ENCODE measurements around the gene SOD3.

SOD3 gene, protein sequence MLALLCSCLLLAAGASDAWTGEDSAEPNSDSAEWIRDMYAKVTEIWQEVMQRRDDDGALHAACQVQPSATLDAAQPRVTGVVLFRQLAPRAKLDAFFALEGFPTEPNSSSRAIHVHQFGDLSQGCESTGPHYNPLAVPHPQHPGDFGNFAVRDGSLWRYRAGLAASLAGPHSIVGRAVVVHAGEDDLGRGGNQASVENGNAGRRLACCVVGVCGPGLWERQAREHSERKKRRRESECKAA

DNA sequence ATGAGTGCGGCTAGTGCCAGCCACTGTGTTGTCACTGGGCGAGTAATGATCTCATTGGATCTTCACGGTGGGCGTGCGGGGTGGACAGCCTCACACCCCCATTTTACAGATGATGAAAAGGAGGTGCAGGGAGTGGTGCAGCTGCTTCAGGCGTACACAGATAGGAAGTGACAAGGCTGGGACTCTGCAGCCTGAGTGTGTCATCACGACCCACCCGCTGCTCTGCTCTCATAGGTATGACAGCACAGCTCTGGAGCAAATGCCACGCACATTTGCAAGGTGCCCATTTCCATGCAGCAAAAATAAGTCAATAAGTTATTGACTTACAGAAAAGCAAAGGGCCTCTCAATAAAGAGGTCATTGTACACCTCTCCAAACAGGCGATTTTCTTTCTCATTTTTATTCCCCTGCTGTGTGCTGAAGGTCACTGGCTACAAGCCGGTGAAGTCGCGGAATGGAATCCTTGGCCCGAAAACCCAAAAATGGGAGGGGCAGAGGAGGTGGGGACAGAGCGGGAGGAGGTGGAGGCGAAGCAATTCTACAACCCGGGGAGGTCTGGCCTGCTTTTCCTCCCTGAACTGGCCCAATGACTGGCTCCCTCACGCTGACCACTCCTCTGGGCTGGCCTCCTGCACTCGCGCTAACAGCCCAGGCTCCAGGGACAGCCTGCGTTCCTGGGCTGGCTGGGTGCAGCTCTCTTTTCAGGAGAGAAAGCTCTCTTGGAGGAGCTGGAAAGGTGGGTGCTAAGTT is at the start of gene SOD3:
TSS of gene SOD3 (plus strand) at position 658 of the 750 bp plus-strand sequence. CDS start 3,949 bp downstream, outside the sequence.
- DNase-seq = no peak

DNA sequence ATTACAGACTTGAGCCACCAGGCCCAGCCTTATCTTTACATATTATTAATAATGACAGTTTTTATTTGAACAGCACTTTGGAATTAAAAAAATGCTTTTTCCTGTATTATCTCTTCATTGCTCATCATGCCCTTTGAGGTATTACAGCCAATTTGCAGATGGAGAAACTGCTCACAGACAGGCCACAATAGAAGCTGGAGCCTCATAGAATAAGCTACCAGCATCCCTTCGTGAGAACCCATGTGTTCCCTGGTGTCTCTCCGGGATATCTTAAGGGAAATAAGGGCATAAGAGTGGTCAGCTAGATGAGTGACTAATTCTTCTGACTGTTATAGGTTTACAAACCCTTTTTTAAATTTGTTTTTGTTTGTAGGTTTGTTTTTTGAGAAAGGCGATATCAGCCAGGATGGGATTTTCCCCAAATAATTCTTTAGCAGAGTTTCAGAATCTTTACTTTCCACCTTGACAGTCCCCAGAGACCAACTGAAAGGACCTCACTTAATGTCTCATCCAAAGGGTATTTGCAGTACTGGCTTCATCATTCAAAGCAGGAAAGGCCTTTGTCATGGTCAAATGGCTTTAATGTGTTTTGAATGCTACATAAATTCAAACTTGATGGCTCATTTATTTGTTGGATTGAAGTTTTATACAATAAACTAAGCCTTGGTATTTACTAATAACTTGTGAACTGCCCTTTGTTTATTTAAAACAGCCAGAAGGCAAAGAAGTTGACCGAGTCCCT is 48.0 kb upstream of the SOD3 start:
- DNase-seq = no peak

- DNase-seq = no peak
These were observed 47.4 kb upstream of the SOD3 start for GRCh38 chr4:24748023-24748422.

DNA sequence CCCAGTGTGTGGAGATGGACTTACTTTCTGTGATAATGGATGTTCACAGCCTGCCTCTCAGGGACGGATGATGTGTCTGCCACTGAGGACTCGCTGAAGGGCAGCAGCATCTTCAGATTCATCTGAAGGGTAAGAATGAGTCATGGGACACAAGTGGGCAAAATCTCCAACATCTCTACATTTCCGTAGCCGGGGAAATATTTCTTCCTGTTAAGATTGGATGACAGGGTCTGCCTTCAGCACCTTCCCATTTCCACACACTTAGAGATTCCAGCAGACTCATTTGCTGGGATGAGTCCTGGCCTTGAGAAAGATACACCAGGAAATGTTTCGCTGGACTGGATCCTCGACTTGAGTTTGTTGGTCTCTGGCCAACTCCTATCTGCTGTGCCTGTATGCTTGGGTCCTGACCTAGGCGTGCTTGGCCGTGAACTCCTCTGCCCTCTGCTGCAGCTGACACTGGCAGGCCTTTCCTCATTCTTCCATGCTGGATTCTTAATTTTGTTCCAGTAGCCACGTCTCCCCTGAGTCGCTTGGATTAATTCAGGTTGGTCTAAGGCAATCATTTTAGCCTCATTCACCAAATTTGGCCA is 46.5 kb upstream of the SOD3 start:
- no peak for DNase-seq

GRCh38 chr4:24750106-24750505 is 45.3 kb upstream of the SOD3 start:
- DNase-seq = no peak

- DNase-seq = no peak
These were observed 43.3 kb upstream of the SOD3 start for GRCh38 chr4:24751926-24752539.

DNA sequence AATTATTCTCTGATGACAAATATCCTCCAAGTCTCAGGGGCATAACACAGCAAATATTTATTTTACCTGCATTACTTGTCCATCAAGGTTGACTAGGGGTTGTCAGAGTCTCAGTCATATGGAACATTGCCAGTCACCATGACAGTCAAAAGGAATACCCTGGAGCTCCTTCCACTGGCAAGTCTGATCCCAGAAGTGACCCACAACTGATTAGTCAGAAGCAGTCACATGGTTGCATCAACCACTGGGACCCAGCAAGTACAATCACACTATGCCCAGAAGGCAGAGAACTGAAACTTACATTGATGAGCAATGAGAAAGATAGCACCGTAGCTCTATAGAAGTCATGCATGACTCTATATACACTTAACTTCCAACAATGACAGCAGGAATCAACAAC is 41.9 kb upstream of the SOD3 start:
- DNase-seq = no peak

- no peak for DNase-seq
These were observed 40.8 kb upstream of the SOD3 start for GRCh38 chr4:24754571-24754970.

- no peak for DNase-seq
These were observed 31.6 kb upstream of the SOD3 start for GRCh38 chr4:24763631-24764297.

DNA sequence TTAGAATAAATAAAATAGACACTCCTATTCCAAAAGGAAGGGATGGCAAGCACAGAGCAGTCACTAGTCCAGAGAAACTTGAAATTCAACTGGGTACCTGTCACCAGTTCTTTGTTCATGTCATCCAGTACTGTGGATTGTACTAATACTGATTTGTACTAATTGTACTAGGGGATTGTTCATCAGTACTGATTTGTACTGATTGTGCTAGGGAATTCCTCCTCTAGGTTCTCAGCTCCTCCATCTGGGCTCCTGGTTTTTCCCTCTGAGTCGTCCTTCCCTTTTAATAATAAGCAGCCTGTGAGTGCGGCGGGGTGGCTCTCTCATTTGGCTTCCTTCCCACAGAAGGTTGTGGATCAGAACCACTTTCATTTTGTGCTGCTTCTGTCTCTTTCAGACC is 31.0 kb upstream of the SOD3 start:
- no peak for DNase-seq

DNA sequence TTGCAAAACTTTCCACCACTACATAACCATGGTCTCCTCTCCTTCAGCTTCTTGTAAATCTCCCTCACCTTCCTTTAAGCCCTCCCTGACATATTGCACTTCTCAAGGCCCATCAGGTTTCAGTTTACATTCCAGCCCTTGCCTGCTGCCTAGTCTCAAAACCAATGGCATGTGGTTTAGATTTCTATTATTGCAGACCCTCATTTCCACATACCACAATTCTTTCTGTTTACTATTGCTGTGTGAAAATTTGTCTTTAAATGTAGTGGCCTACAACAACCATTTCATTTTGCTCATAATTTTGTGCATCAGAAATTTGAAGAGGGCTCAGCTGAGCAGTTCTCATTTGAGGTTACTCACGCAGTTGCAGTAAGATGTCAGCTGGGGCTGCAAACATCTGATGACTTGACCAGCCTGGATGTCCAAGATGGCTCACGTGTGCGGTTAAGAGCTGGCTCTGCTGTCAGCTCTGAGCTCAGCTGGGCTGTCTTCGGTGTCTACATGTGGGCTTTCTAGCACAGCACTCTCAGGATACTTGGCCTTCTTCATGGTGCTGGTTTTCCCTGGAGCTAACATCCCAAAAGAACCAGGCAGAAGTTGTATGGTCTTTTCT is 29.9 kb upstream of the SOD3 start:
- DNase-seq = no peak

DNA sequence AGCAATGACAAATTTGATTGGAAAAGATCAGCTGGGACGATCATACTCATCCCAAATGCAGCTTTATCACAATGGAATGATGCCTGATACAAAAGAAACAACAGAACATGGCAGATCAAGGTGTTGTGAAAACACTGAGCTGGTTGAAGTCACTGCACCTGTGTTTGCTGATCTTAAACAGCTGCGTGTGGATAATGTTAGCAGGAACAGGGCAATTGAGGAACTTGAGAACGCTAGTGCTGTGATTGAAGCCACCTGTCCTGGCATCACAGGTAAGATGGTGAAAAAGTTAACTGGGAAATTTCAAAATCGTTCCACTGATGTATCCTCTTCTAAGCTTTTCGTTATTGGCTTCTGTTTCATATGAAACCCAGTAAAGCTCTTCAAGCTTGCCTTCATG is 27.4 kb upstream of the SOD3 start:
- DNase-seq = no peak

DNA sequence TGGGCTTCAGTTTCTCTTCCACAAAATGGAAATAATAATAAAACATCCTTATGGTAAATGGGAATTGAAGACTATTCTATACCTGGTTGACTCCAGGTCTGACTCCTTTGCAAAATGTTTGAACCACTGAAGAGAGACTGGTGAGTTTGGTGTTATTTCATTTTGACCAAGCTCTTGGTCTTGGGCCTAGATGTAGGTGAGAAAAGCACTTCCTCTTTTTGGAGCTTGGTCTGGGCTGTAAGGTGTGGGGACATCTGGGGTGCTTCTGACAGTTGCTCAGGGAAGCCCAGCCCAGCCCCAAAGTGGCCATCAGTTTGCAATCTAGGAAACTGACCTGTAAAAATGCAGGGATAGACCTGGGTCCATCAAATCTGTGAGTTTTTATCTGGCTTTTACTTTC is 26.8 kb upstream of the SOD3 start:
- DNase-seq = no peak

DNA sequence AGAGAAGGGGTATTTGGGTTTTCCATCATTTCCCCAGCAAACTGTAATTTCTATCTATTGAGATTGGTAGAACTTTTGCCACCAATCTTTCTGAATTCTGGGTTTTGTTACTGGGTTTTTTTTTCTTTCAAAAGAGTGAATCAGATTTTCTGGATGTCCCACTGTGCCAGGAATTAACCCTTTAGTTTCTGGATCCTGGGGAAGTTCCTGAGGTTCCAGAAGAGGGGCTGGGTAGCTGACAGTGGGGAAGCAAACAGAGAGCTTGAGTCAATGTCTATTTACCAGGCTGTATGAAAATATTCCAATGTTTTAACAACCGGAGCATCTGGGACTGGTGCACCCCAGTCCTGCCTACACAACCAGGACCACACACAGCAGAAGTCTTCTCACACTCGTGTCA is 25.8 kb upstream of the SOD3 start:
- DNase-seq = no peak

GRCh38 chr4:24770032-24770584 is 25.3 kb upstream of the SOD3 start:
- no peak for DNase-seq

DNA sequence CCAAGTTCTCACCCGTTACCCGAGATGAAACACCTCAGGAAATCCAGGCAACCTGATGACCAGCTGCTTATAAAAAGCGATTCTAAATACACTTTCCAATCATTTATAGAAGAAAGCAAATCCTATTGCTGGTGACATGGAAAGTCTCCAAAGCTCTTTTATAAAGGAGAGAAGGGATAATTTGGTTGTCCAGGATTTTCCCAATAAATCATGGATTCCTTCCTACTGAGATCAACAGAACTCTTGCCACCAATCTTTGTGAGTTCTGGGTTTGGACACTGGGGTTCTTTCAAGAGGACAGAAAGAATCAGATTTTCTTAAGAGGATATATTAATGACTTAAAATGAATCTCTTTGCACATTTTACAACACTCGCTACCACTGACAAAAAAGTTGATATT is 24.7 kb upstream of the SOD3 start:
- no peak for DNase-seq

GRCh38 chr4:24771241-24771640 is 24.1 kb upstream of the SOD3 start:
- DNase-seq = no peak

DNA sequence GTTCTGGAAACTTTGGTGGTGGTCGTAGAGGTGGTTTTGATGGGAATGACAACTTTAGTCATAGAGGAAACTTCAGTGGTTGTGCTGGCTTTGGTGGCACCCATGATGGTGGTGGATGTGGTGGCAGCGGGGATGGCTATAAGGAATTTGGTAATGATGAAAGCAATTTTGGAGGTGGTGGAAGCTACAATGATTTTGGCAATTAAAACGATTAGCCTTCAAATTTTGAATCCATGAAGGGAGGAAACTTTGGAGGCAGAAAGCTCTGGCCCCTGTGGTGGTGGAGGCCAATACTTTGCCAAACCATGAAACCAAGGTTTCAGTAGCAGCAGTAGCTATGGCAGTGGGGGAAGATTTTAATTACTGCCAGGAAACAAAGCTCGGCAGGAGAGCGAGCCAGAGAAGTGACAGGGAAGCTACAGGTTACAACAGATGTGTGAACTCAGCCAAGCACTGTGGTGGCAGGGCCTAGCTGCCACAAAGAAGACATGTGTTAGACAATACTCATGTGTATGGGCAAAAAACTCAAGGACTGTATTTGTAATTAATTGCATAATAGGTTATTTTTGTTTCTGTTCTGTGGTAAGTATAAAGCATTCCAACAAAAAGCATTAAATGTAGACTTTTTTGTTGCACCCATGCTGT is 23.2 kb upstream of the SOD3 start:
- no peak for DNase-seq

DNA sequence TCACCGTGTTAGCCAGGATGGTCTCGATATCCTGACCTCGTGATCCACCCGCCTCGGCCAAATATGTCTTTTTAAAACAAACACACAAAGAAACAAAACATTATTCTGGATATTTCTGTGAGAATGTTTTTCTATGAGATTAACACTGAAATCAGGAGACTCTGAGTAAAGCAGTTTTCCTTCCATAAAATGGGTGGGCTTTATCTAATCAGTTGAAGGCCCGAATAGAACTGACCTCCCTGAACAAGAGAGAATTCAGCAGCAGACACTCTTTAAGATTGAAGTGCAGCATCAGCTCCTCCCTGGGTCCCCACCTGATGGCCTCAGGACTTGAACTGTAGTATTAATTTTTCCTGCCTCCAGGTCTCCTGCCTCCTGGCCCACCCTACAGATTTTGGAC is 22.4 kb upstream of the SOD3 start:
- no peak for DNase-seq

DNA sequence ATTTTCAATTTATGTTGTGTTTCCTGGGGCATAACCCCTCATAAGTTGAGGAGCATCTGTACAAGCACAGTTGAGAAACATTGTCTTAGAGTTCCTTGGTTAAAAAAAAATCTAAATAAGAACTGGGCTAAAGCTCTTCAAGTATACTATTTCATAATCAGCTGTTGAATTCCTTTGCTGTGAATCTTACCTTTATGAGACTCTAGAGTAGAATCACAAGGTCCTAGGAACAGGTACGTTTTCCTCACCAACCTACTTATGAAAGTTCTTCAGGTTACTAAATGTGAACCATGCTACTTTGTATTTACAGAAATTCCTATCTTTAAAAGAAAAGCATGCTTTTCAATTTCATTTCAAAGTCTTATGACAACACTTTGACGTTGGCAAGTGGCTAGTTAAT is 20.9 kb upstream of the SOD3 start:
- no peak for DNase-seq

DNA sequence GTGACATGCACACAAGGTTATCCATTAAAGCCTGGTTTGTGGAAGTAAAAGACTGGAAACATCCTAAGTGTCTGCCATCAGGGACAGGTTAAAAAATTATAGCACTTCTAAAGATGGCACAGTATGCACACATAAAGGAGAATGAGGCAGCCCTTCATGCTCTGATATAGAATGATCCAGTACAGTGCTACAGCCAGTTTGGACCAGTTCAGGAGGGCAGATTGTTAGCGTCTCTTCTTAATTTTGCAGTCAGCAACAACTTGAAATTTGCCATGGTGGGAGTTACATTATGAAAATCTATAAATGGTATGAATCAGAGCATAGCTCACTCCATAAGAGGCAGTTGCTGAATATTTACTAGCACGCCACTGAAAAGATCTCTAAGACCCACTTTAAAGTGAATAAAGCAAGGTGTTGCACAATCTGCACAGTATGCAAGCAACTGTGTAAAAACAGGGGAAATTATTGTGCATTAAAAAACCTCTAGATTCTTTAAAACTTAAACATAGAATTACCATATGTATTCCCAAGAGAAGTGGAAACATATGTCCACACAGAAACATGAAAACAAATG is 20.3 kb upstream of the SOD3 start:
- DNase-seq = no peak
